Cerebellar cortex (tissue), 1 donor: ENCODE results near the gene AP5S1.
"Not testable (repeated sequence)": the region's sequence is repeated elsewhere in the genome, so short reads cannot be mapped to it uniquely, and the experiment has no call there.

ENCODE experiments used
- DNase-seq: peaks from one replicate; pipeline ENCODE4 v3.0.0-alpha.2; 2015; ENCODE audit warnings: low spot score

The AP5S1 gene

DNA sequence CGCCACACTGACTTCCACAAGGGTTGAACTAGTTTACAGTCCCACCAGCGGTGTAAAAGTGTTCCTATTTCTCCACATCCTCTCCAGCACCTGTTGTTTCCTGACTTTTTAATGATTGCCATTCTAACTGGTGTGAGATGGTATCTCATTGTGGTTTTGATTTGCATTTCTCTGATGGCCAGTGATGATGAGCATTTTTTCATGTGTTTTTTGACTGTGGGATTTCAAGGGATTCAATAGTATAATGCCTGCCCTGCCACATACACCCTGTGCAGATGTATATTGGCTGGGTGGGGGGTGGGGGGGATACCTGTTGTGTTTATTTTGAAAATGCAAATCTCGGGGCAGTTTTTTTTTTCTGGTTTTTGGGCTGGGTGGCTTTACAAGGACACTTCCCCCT lies 26.2 kb upstream of the AP5S1 start:
- DNase-seq = not testable (repeated sequence)

DNA sequence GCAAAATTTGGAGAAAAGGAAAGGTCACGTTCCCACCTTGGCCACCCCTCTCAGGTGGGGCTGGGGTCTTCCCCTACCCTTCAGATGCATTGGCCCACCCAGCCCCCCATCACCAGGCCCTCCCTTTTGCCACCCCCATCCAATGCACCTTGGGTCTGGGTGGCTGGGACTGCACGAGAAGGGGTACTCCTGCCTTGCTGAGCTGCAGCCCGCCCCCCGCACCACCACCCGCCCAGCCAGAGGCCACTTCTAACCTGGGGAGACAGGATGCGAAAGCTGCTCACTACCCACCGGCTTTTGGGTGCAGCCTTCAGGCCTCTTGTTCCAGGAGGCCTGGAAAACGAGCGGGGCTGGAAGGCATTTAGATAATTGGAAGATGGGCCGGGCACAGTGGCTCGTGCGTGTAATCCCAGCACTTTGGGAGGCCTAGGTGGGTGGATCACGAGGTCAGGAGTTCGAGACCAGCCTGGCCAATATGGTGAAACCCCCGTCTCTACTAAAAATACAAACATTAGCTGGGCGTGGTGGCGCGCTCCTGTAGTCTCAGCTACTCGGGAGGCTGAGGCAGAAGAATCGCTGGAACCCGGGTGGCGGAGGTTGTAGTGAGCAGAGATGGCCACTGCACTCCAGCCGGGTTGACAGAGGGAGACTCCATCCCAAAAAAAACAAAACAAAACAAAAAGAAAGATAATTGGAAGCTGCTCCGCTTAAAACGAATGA lies 25.5 kb upstream of the AP5S1 start:
- DNase-seq = no peak

DNA sequence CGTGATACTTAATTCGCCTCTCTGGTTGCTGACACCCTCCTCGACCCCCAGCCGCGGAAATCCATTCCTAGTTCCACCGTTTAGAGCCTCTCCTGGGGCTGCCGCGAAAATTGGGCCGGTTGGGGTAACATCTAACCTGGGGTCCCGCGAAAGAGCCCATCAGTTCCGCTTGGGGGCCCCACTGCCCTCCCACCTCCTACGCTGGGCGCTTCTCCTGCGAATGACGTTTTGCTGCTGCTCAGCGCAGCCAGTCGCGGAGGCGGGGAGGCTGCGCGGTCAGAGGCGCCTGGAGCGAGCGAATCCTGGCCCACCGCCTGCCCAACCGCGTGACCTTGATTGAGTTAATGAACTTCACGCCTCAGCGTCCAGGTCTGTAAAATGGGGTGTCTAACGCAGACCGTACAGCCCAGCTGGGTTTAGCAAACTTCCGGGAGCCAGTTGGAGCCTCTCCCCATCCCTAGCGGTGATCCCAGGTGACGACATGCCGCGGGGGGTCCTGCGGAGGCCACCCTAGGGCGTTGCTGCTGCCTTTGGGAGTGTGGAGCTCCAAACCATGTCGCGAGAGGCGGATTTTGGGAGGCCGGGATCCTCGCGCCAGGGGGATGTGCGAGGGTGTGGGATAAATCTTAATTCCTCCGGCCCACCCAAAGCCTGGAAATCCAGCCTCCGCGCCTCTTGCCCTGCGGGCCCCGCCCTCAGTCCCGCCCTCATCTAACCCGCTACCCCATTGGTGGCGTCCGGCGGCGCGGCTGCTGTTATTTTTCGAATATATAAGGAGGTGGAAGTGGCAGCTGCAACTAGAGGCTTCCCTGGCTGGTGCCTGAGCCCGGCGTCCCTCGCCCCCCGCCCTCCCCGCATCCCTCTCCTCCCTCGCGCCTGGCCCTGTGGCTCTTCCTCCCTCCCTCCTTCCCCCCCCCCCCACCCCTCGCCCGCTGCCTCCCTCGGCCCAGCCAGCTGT lies 24.6 kb upstream of the AP5S1 start, which contains the start of gene CDC25B:
TSS of gene CDC25B (plus strand) at position 800 of the 958 bp plus-strand sequence. CDS start 222 bp downstream, outside the sequence.
- peak; percentile 87 for DNase-seq

DNA sequence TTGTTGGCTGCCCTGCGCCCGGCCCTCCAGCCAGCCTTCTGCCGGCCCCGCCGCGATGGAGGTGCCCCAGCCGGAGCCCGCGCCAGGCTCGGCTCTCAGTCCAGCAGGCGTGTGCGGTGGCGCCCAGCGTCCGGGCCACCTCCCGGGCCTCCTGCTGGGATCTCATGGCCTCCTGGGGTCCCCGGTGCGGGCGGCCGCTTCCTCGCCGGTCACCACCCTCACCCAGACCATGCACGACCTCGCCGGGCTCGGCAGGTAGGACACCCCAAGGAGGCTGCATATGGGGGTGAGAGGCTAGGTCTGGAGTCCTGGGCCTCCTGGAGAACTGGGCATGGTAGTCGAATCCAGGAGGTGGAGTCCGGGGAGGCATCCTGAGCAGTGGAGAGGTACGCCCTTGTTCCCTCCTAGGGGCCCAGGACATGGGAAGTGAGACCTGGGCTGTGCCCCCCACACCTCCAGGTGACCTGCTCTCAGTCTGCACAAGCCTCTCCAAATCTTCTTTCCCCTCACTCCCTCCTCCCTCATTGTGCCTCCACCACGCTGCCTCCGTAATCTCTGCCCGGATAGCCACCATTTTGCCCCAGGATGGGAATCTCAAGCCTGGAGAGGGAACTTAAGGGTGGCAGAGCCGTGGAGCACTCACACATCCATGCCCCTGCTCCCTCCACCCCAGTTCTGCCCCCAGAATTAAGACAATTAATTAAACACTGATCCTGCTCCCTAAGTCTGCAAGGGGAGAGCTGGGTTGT lies 23.7 kb upstream of the AP5S1 start:
- DNase-seq = no peak

DNA sequence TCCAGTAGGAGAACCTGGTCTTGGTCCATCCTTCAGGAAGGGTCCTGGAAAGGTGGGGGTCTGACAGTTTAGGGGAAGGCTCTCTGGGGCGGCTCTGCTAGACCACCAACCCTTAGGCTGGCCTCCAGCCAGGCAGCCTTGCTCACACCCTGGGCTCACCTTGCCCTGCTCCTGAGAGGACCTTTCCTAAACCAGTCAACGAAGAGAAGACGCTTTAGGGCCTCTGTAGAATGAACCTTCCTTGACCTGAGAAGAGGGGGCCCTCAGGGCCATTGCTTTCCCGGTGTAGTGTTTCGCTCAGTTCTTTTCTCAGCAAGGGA lies 23.2 kb upstream of the AP5S1 start:
- DNase-seq = no peak

DNA sequence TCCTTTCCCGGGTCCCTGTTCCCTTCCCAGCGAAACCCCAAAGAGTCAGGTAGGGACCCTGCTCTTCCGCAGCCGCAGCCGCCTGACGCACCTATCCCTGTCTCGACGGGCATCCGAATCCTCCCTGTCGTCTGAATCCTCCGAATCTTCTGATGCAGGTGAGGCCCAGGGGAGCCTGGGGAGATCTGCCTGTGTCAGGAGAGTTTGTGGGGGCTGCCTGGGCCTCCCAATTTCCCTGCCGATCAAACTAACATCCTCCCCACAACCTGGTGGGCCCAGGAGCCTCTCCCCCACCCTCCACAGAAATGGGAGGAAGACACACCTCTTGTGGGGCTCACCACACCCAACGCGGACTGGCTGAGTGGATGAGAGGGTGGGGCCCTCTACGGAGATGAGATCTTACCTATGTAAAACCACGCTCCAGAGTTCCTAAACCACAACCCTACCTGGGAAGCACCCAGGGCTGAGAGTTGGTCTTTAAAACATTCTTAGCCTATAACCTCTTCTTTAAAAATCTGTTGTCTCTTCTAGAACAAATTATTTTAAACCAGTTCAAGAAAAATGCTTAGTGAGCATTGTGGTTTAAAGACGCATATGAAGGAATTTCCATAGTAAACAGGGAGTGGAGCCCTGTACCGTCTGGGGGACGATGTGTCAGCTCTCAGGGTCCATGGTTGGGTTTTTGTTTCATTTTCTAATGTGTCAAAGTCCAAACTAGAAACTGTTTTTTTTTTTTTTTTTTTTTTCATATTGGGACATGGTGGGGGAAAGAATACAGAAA lies 22.6 kb upstream of the AP5S1 start:
- no peak for DNase-seq

DNA sequence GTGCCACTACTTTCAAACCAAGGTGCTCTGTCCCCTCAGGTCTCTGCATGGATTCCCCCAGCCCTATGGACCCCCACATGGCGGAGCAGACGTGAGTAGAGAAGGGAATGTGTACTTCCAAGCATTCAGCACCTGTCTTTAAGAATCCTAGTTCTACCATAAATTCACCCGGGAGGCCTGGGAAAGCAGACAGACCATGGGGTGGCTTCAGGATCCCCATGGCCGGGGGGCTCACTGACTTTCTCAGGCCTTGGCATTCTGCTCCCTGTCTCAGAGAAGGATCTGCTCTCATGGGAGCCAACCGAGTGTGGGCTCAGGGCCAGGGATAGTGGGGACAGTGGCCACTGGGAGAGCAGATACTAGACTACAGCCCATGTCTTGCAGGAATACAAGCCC lies 22.0 kb upstream of the AP5S1 start:
- DNase-seq = no peak

DNA sequence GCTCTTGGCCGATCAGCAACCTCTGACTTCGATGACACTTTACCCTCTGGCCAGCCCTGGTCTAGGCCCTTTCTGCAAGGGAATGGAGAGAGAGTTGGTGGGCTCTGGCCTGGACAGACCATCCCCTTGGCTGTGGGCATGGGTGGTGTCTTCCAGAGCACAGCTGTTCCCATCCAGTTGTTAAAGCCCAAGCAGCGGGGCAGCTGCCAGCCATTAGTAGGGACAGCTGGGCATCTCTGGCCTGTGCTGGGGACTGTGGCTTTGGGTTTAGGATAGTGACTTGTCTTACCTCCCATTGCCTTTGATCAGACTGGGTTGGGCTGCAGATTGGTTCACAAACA lies 21.5 kb upstream of the AP5S1 start:
- no peak for DNase-seq

DNA sequence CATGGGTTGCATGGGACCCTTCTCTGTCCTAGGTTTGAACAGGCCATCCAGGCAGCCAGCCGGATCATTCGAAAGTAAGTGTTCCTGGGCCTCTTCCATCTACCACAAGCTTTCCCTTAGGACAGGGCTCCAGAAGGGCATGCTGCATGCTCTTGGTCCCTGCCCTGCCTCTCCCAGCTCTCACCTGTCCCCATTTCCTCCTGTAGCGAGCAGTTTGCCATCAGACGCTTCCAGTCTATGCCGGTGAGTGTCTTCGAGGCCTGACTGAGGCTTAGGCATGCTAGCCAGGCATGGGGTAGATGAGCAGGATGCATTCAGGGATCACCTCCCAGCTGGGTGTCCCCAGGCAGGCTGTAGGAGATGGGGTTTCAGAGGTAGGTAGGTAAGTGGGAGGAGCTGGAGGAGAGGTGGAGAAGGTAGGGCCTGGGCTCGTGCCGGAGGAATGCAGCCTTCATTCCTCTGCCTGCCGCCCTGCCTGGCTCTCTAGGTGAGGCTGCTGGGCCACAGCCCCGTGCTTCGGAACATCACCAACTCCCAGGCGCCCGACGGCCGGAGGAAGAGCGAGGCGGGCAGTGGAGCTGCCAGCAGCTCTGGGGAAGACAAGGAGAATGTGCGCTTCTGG lies 20.0 kb upstream of the AP5S1 start:
- DNase-seq = no peak

DNA sequence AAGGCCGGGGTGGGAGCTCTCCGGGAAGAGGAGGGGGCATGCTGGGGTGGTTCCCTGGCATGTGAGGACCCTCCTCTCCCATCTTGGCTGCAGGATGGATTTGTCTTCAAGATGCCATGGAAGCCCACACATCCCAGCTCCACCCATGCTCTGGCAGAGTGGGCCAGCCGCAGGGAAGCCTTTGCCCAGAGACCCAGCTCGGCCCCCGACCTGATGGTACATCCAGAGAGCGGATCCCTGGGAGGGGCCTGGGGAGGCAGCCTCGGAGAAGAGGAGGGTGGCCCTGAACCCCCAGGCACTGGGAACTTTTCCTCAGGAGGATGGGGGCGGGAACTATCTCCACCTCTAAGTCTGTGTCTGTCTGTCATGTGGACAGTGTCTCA lies 19.5 kb upstream of the AP5S1 start:
- no peak for DNase-seq

DNA sequence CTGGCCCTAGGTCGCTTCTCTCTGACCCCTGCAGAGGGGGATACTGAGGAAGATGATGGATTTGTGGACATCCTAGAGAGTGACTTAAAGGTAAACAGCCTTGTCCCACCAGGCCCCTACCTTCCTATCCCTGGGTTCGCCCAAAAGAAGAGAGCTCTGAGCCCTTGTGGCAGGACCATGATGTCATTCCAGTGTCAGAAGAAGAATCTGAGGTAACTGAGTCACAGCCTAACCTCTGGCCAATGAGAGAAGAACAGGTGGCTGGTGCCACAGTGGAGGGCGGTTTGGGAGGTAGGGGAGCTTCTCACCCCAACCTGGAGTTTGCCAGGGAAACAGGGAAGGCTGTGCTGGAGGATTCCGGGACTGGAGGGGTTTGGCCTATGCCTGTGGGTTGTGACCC lies 19.0 kb upstream of the AP5S1 start:
- no peak for DNase-seq

DNA sequence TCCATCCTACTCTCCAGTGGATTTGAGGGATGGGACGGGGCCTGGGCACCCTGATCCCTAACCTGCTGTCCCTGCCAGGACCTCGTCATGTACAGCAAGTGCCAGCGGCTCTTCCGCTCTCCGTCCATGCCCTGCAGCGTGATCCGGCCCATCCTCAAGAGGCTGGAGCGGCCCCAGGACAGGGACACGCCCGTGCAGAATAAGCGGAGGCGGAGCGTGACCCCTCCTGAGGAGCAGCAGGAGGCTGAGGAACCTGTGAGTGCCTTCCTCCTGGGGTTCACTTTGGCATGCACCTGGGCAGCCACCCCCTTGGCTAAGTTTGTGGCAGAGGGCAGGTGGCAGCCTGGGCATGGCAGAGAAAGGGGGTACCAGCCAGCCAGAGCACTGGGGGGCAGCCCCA lies 18.5 kb upstream of the AP5S1 start:
- DNase-seq = no peak

DNA sequence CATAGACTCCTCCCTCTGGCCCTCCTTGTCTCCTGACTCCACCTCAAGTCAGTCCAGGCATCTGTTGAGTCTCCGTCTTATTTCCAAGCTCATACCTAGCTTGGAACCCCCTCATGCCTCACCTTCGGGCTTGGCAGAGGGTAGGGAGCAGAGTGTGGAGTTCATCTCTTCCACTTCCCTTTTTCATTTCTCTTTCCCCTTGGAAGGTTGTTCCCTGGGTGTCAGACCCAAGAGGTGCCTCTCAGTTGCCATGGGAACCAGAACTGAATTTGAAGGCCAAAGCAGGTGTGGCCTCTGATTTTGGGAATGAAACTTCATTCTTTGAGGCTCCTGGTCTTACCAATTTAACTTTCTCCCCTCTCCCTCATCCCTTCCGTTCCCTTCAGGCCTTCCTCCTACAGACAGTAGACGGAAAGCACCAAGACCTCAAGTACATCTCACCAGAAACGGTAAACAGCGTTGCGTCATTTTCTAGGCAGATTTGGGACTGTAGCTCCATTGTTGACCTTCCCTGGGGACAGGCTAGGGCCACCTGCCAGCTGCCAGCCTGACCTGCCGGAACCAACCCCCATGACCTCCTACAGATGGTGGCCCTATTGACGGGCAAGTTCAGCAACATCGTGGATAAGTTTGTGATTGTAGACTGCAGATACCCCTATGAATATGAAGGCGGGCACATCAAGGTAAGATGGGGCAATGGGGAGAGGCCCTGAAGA lies 17.7 kb upstream of the AP5S1 start:
- DNase-seq = no peak

DNA sequence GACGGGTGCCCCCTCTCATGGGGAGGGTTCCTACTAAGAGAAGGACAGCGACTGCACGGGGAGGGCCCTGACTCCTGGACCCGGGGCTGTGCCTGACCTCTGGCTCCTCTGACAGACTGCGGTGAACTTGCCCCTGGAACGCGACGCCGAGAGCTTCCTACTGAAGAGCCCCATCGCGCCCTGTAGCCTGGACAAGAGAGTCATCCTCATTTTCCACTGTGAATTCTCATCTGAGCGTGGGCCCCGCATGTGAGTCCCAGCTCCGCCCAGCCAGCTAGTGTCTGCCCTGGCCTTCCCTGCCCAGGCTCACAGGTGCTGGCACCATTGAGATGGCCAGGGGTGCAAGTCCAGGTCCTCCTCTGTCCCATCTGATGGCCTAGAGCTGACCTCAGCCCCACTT lies 17.1 kb upstream of the AP5S1 start:
- DNase-seq = no peak

DNA sequence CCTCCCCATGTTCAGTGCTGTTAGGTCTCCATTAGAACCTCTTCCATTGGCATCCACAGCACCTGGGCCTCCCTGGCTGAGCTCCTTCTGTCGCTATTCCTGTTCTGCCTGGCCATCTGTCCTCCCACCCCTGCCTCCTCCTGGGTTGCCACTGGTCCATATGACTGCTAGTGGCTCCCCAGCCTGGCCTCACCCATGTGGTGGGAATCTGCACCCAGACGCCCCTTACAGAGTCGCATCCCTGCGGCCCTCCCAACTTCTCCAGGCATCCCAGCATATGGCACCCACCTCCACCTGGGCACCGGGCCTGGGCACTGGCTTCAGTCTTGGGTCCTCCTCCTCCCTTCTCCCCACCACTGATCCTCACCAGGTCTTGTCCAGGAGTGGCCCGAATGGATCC lies 16.5 kb upstream of the AP5S1 start:
- DNase-seq = peak; percentile 69

DNA sequence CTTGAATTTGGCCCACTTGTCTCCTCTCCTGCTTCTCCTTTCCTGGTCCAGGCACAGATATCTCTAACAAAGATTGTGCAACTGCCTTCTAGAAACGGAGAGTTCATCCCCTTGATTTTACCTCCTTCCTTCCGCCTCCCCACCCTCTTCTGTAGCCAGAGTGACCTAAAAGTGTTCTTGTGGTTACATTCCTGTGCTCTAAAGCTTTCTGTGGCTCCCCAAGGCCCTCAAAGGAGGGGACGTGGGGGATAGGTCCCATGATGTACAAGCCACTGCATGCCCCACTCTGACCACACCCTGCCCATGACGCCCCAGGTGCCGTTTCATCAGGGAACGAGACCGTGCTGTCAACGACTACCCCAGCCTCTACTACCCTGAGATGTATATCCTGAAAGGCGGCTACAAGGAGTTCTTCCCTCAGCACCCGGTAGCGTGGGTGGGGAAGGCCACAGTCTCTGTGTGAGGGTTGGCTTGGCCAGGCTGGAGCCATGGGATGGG lies 16.0 kb upstream of the AP5S1 start:
- no peak for DNase-seq

DNA sequence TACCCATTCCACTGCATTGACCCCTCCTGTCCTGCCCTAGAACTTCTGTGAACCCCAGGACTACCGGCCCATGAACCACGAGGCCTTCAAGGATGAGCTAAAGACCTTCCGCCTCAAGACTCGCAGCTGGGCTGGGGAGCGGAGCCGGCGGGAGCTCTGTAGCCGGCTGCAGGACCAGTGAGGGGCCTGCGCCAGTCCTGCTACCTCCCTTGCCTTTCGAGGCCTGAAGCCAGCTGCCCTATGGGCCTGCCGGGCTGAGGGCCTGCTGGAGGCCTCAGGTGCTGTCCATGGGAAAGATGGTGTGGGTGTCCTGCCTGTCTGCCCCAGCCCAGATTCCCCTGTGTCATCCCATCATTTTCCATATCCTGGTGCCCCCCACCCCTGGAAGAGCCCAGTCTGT lies 15.6 kb upstream of the AP5S1 start:
- no peak for DNase-seq

DNA sequence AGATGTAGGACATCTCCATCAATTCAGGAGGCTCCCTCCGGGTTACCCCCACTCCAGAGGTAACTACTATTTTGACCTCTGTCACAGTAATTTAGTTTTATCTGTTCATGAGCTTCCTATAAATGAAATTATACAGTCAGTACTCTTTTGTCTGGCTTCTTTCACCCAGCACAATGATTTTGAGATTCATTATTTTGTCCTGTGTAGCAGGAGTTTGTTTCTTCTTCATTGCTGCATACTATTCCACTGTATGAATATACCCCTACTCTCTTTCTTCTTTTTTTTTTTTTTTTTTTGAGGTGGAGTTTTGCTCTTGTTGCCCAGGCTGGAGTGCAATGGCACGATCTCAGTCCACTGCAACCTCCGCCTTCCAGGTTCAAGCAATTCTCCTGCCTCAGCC lies 11.8 kb upstream of the AP5S1 start:
- DNase-seq = no peak

DNA sequence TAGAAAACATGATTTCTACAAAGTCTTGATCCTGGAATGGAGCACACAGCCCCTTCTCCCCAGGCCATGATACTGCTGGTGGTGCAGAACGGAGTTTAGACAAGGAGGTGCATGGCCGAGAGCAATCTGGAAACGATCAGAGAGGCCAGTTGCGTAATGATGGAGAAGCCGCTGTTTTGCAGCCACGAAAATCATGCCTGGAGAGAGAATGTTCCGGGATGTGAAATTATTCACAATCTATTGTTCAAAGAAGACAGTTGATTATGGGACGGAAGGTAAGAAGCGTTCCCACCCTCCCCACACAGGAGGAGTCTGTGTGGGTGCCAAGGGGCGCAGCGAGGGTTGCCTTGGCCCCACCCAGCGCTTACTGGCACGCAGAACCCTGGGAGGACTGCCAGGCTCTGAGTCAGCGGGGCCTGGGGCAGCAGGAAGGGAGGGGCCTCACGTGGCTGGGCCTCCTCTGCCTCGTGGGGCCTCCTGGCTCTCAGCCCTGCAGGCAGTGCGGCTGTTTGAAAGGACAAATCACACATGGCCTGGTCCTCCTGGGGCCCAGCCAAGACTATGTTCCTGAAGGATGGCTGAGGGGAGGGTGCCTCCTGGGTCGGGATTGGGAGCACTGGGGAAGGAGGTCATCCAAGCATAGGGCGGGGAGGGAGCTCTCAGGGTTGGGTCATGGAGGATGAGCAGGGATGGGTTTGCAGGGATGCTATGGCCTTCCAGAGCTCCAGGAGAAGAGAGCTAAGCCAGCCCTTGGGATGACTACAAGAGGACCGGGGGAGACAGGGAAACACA lies 8.7 kb upstream of the AP5S1 start:
- peak; percentile 98 for DNase-seq

DNA sequence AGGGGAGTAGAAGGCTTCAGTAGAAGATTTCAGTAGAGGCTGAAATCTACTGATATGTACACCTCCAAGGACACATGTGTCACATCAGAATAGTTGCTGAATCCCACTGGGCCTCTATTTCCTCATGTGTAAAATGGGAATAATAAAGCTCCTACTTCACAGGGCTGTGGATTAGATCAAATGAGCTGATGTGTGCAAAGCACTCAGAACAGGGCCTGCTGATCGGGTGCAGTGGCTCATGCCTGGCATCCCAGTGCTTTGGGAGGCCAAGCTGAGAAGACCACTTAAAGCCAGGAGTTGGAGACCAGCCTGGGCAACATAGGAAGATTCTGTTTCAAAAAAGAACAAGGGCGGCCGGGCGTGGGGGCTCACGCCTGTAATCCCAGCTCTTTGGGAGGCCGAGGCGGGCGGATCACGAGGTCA lies 8.1 kb upstream of the AP5S1 start:
- no peak for DNase-seq
